Suprapubic skin (tissue), 4 donors: ENCODE measurements around the gene LAMB4. TPM values are rescaled to one million over a fixed set of nuclear protein-coding genes. Genes with fewer than 3 reads are reported as not detected.

Experiments used
- DNase-seq, 2 donors: peaks; one replicate each; pipeline ENCODE4 v3.0.0-alpha.2; 2019; ENCODE audit warnings: low spot score in 2 of 2
- H3K27ac ChIP-seq: fragments of 200-600 bp; sonication (generic); one replicate; pipeline ENCODE4 v1.5.1; 2019
- H3K27me3 ChIP-seq: fragments of 200-600 bp; sonication (generic); one replicate; pipeline ENCODE4 v1.5.1; 2019
- H3K36me3 ChIP-seq: fragments of 200-600 bp; sonication (generic); one replicate; pipeline ENCODE4 v1.5.1; 2019
- H3K4me1 ChIP-seq: fragments of 200-600 bp; sonication (generic); one replicate; pipeline ENCODE4 v1.5.1; 2019
- H3K4me3 ChIP-seq: fragments of 200-600 bp; sonication (generic); one replicate; pipeline ENCODE4 v1.5.1; 2019; ENCODE audit warnings: mild to moderate bottlenecking
- H3K9me3 ChIP-seq: fragments of 200-600 bp; sonication (generic); one replicate; pipeline ENCODE4 v1.5.1; 2019
- EP300 ChIP-seq: sonication (generic); formaldehyde crosslinking; IDR thresholded peaks from one replicate; pipeline ENCODE4 v1.6.1; 2017; ENCODE audit warnings: antibody characterized with exemption
- POLR2A ChIP-seq, 2 donors: fragments of 450-650 bp; IDR thresholded peaks; one replicate each; pipeline ENCODE4 v1.6.1; 2017; ENCODE audit warnings: antibody characterized with exemption in 2 of 2, mild to moderate bottlenecking in 2 of 2, moderate library complexity in 2 of 2
- POLR2AphosphoS5 ChIP-seq, 3 donors: sonication (generic); formaldehyde crosslinking; IDR thresholded peaks; one replicate each; pipeline ENCODE4 v1.6.1; 2017; ENCODE audit warnings: antibody characterized with exemption in 3 of 3
- whole genome bisulfite sequencing: methylation state at CpG from one replicate; pipeline ENCODE4 v1.1.5; 2018; 5-methylcytosine and 5-hydroxymethylcytosine counted together
- total RNA-seq, 4 donors: library from RNA; depleted of rRNA; stranded (reverse); fragments of >200 nt; gene quantifications; one replicate each; pipeline ENCODE4 v1.1.0, GENCODE V29; 2016
- TF ChIP-seq, protein P1 (sequence below), 2 donors: fragments of 200-600 bp in 1 of 2; fragments of 450-650 bp in 1 of 2; sonication (generic) in 1 of 2; IDR thresholded peaks; one replicate each; pipeline ENCODE4 v1.5.1; 2016 to 2019; ENCODE audit warnings: antibody characterized with exemption in 2 of 2, mild to moderate bottlenecking in 1 of 2, moderate library complexity in 1 of 2

The LAMB4 gene
- total RNA-seq, 4 donors from 2014 or later: 212 to 642 (median 282) TPM

DNA sequence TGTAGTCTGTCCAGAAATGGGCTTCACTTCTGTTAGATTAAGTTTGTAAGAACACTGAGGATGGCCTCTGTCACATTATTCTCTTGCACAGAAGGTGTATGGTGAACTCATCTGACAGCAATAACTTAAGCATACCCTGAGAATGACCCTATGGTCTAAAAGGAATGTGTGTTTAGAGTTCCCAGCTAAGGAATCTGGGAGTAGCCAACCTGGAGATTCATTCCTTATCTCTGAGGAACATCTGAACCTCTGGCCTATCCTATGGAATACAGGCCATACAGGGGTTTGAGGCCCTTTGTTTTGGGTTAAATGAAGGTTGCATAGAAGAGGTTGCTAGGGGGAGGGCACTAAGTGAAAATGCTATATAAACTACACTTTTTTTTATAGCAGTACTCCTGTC, 41.4 kb downstream of the LAMB4 start:
- H3K4me1 ChIP-seq: no peaks in the 10 kb centered on the region
- H3K36me3 ChIP-seq: peaks cover 5% of the 10 kb centered on the region
- H3K9me3 ChIP-seq: no peaks in the 10 kb centered on the region
- TF ChIP-seq POLR2AphosphoS5 (IDR thresholded peaks at IDR 0.05): no peak
- no peak for TF ChIP-seq EP300
- TF ChIP-seq POLR2A (IDR thresholded peaks at IDR 0.05): no peak
- TF ChIP-seq, protein P1, sequence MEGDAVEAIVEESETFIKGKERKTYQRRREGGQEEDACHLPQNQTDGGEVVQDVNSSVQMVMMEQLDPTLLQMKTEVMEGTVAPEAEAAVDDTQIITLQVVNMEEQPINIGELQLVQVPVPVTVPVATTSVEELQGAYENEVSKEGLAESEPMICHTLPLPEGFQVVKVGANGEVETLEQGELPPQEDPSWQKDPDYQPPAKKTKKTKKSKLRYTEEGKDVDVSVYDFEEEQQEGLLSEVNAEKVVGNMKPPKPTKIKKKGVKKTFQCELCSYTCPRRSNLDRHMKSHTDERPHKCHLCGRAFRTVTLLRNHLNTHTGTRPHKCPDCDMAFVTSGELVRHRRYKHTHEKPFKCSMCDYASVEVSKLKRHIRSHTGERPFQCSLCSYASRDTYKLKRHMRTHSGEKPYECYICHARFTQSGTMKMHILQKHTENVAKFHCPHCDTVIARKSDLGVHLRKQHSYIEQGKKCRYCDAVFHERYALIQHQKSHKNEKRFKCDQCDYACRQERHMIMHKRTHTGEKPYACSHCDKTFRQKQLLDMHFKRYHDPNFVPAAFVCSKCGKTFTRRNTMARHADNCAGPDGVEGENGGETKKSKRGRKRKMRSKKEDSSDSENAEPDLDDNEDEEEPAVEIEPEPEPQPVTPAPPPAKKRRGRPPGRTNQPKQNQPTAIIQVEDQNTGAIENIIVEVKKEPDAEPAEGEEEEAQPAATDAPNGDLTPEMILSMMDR (IDR thresholded peaks at IDR 0.05): no peak
- H3K27me3 ChIP-seq: no peaks in the 10 kb centered on the region
- no peak for DNase-seq
- no peak overlapping the region for H3K4me3 ChIP-seq
- H3K27ac ChIP-seq: no peak overlapping the region

DNA sequence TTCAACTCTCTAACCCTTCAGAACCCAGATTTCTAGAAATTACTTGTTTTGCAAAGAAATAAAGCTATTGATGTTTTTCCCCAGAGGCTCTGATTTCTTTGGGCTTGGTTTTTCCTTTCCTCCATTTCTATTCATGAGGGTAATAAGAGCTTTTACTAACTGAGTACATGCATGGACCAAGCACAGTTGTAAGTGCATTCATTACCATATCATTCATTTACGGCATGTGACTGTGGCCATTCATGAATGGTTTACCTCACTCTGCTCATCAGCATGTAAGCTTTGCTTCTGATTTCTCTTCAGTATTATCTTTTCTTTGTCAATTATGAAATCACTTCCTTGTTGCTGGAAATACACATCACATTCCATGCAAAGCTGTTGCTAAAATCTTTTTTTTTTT, 42.4 kb downstream of the LAMB4 start:
- no peaks in the 10 kb centered on the region for H3K9me3 ChIP-seq
- H3K4me1 ChIP-seq: no peaks in the 10 kb centered on the region
- no peak overlapping the region for H3K4me3 ChIP-seq
- no peaks in the 10 kb centered on the region for H3K27me3 ChIP-seq
- no peak for TF ChIP-seq EP300
- TF ChIP-seq POLR2A (IDR thresholded peaks at IDR 0.05): no peak
- TF ChIP-seq, protein P1 (IDR thresholded peaks at IDR 0.05): no peak
- TF ChIP-seq POLR2AphosphoS5 (IDR thresholded peaks at IDR 0.05): no peak
- no peak overlapping the region for H3K27ac ChIP-seq
- DNase-seq: no peak
- 90% methylated on average over 1 of the region's 1 CpG for WGBS
- H3K36me3 ChIP-seq: peaks cover 5% of the 10 kb centered on the region

GRCh38 chr7:108086962-108087361, 43.2 kb downstream of the LAMB4 start:
- no peak for DNase-seq
- Histone ChIP-seq H3K36me3 (peaks cover 5% of the 10 kb centered on the region), H3K4me3 (no peak overlapping the region), H3K4me1 (no peaks in the 10 kb centered on the region), H3K27ac (no peak overlapping the region), H3K9me3 (no peaks in the 10 kb centered on the region), H3K27me3 (no peaks in the 10 kb centered on the region)
- TF ChIP-seq EP300: no peak
- TF ChIP-seq POLR2A (IDR thresholded peaks at IDR 0.05): no peak
- TF ChIP-seq POLR2AphosphoS5 (IDR thresholded peaks at IDR 0.05): no peak
- TF ChIP-seq, protein P1 (IDR thresholded peaks at IDR 0.05): no peak
- 74% methylated on average over 2 of the region's 2 CpGs for WGBS

- H3K36me3 ChIP-seq: peaks cover 5% of the 10 kb centered on the region
- H3K4me3 ChIP-seq: no peak overlapping the region
- no peak for DNase-seq
- no peaks in the 10 kb centered on the region for H3K4me1 ChIP-seq
- TF ChIP-seq EP300 (no peak), POLR2A (IDR thresholded peaks at IDR 0.05) (no peak), POLR2AphosphoS5 (IDR thresholded peaks at IDR 0.05) (no peak)
- TF ChIP-seq, protein P1 (IDR thresholded peaks at IDR 0.05): no peak
- 45% methylated on average over 2 of the region's 2 CpGs for WGBS
- no peaks in the 10 kb centered on the region for H3K9me3 ChIP-seq
- H3K27ac ChIP-seq: no peak overlapping the region
- no peaks in the 10 kb centered on the region for H3K27me3 ChIP-seq
Measured at GRCh38 chr7:108086546-108086945, 43.6 kb downstream of the LAMB4 start.

- WGBS: 70% methylated on average over 1 of the region's 1 CpG
- H3K36me3 ChIP-seq: peaks cover 5% of the 10 kb centered on the region
- H3K27me3 ChIP-seq: no peaks in the 10 kb centered on the region
- no peak overlapping the region for H3K4me3 ChIP-seq
- H3K9me3 ChIP-seq: no peaks in the 10 kb centered on the region
- no peak for DNase-seq
- H3K4me1 ChIP-seq: no peaks in the 10 kb centered on the region
- no peak overlapping the region for H3K27ac ChIP-seq
- TF ChIP-seq POLR2AphosphoS5 (IDR thresholded peaks at IDR 0.05): no peak
- no peak for TF ChIP-seq EP300
- TF ChIP-seq, protein P1 (IDR thresholded peaks at IDR 0.05): no peak
- TF ChIP-seq POLR2A (IDR thresholded peaks at IDR 0.05): no peak
Measured at GRCh38 chr7:108083980-108084379, 46.2 kb downstream of the LAMB4 start.
